WTC11 (cell line): ENCODE data around the gene ZNF484. TPM values are rescaled to one million over a fixed set of nuclear protein-coding genes. Genes with fewer than 3 reads are reported as not detected.
"Not testable (repeated sequence)": the region's sequence is repeated elsewhere in the genome, so short reads cannot be mapped to it uniquely, and the experiment has no call there.

Source experiments
- ATAC-seq: fragments of 200-7000 bp; cut with Tn5 transposase; 2 replicates; pipeline ENCODE4 v1.10.0; 2021; ENCODE audit warnings: mild to moderate bottlenecking, moderate library complexity
- CTCF ChIA-PET: fragments of 300-600 bp; sonication (Branson Sonifier 250); formaldehyde crosslinking; loops from one replicate; lab custom pipeline; 2021; ENCODE audit warnings: antibody characterized with exemption; lab: Charles Lee
- POLR2A ChIA-PET: fragments of 350-600 bp; sonication (Branson Sonifier 250); formaldehyde crosslinking; loops from one replicate; lab custom pipeline; 2021; ENCODE audit warnings: antibody characterized with exemption; lab: Charles Lee
- DNase-seq: peaks from one replicate; pipeline ENCODE4 v3.0.0; 2021; ENCODE audit warnings: low spot score
- H3K27ac Mint-ChIP-seq: 2 replicates; pipeline ENCODE4 v1.8.0; 2021; ENCODE audit warnings: mixed read lengths
- H3K27me3 Mint-ChIP-seq: 2 replicates; pipeline ENCODE4 v1.8.0; 2021; ENCODE audit warnings: low read depth, mild to moderate bottlenecking, moderate library complexity, mixed read lengths
- H3K36me3 Mint-ChIP-seq: 2 replicates; pipeline ENCODE4 v1.8.0; 2021; ENCODE audit warnings: mixed read lengths
- H3K4me1 Mint-ChIP-seq: 2 replicates; pipeline ENCODE4 v1.8.0; 2022; ENCODE audit warnings: mixed read lengths
- H3K4me3 Mint-ChIP-seq: 2 replicates; pipeline ENCODE4 v1.8.0; 2021; ENCODE audit warnings: mild to moderate bottlenecking, moderate library complexity, mixed read lengths
- H3K9me3 Mint-ChIP-seq: 2 replicates; pipeline ENCODE4 v1.8.0; 2021; ENCODE audit warnings: mixed read lengths
- FOXP1 ChIP-seq: sonication (generic); formaldehyde crosslinking; IDR thresholded peaks from 2 replicates; pipeline ENCODE4 v1.8.0; 2022; ENCODE audit warnings: missing genetic modification reagents, mild to moderate bottlenecking, moderate library complexity, borderline replicate concordance
- GABPB1 ChIP-seq: sonication (generic); formaldehyde crosslinking; IDR thresholded peaks from 2 replicates; pipeline ENCODE4 v1.8.1; 2023; ENCODE audit warnings: mild to moderate bottlenecking, missing genetic modification reagents
- JUN ChIP-seq: sonication (generic); formaldehyde crosslinking; IDR thresholded peaks from 2 replicates; pipeline ENCODE4 v1.8.0; 2023; ENCODE audit warnings: mild to moderate bottlenecking, missing genetic modification reagents
- NFATC4 ChIP-seq: fragments of 250-450 bp; sonication (Bioruptor Pico); IDR thresholded peaks from 2 replicates; pipeline ENCODE4 v1.9.0; 2021; ENCODE audit warnings: mild to moderate bottlenecking
- OVOL2 ChIP-seq: fragments of 250-450 bp; sonication (Bioruptor Pico); IDR thresholded peaks from 2 replicates; pipeline ENCODE4 v1.9.0; 2021; ENCODE audit warnings: mild to moderate bottlenecking, borderline replicate concordance
- SMAD3 ChIP-seq: sonication (generic); formaldehyde crosslinking; IDR thresholded peaks from 2 replicates; pipeline ENCODE4 v1.8.0; 2022; ENCODE audit warnings: missing genetic modification reagents, mild to moderate bottlenecking, borderline replicate concordance
- ZNF396 ChIP-seq: fragments of 250-450 bp; sonication (Bioruptor Pico); IDR thresholded peaks from 2 replicates; pipeline ENCODE4 v1.8.0; 2021; ENCODE audit warnings: mild to moderate bottlenecking, moderate library complexity, borderline replicate concordance
- total RNA-seq: library from RNA; stranded (reverse); gene quantifications from 3 replicates; pipeline ENCODE4 v1.2.3, GENCODE V29; 2021
- TF ChIP-seq, protein P1 (sequence below): fragments of 250-450 bp; sonication (Bioruptor Pico); IDR thresholded peaks from 2 replicates; pipeline ENCODE4 v1.9.0; 2021; ENCODE audit warnings: mild to moderate bottlenecking
- TF ChIP-seq, protein P2 (sequence below): sonication (generic); formaldehyde crosslinking; IDR thresholded peaks from 2 replicates; pipeline ENCODE4 v1.8.1; 2022; ENCODE audit warnings: low read depth, missing genetic modification reagents, borderline replicate concordance
- TF ChIP-seq, protein P3 (sequence below): fragments of 200-600 bp; IDR thresholded peaks from 2 replicates; pipeline ENCODE4 v1.8.0; 2022; ENCODE audit warnings: antibody characterized with exemption

The ZNF484 gene
- total RNA-seq, 1 experiment from 2014 or later = 14.1 TPM

GRCh38 chr9:92846662-92847145, 31.1 kb downstream of the ZNF484 start:
- no peak overlapping the region for H3K4me3 Mint-ChIP-seq
- TF ChIP-seq, protein P1, sequence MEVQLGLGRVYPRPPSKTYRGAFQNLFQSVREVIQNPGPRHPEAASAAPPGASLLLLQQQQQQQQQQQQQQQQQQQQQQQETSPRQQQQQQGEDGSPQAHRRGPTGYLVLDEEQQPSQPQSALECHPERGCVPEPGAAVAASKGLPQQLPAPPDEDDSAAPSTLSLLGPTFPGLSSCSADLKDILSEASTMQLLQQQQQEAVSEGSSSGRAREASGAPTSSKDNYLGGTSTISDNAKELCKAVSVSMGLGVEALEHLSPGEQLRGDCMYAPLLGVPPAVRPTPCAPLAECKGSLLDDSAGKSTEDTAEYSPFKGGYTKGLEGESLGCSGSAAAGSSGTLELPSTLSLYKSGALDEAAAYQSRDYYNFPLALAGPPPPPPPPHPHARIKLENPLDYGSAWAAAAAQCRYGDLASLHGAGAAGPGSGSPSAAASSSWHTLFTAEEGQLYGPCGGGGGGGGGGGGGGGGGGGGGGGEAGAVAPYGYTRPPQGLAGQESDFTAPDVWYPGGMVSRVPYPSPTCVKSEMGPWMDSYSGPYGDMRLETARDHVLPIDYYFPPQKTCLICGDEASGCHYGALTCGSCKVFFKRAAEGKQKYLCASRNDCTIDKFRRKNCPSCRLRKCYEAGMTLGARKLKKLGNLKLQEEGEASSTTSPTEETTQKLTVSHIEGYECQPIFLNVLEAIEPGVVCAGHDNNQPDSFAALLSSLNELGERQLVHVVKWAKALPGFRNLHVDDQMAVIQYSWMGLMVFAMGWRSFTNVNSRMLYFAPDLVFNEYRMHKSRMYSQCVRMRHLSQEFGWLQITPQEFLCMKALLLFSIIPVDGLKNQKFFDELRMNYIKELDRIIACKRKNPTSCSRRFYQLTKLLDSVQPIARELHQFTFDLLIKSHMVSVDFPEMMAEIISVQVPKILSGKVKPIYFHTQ = no peak
- TF ChIP-seq OVOL2 = no peak
- TF ChIP-seq JUN = no peak
- TF ChIP-seq, protein P2, sequence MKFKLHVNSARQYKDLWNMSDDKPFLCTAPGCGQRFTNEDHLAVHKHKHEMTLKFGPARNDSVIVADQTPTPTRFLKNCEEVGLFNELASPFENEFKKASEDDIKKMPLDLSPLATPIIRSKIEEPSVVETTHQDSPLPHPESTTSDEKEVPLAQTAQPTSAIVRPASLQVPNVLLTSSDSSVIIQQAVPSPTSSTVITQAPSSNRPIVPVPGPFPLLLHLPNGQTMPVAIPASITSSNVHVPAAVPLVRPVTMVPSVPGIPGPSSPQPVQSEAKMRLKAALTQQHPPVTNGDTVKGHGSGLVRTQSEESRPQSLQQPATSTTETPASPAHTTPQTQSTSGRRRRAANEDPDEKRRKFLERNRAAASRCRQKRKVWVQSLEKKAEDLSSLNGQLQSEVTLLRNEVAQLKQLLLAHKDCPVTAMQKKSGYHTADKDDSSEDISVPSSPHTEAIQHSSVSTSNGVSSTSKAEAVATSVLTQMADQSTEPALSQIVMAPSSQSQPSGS (CRISPR knock-in tag) = no peak
- no peak for TF ChIP-seq NFATC4 (CRISPR knock-in tag)
- TF ChIP-seq SMAD3 = no peak
- no peak for TF ChIP-seq ZNF396 (CRISPR knock-in tag)
- TF ChIP-seq GABPB1 (CRISPR knock-in tag) = no peak
- POLR2A ChIA-PET = no interaction called here
- CTCF ChIA-PET = no interaction called here
- H3K9me3 Mint-ChIP-seq = peaks cover 57% of the 10 kb centered on the region
- ATAC-seq (no peak), DNase-seq (no peak)
- no peaks in the 10 kb centered on the region for H3K4me1 Mint-ChIP-seq
- no peaks in the 10 kb centered on the region for H3K27me3 Mint-ChIP-seq
- H3K27ac Mint-ChIP-seq = no peak overlapping the region
- H3K36me3 Mint-ChIP-seq = peaks cover 82% of the 10 kb centered on the region

- CTCF ChIA-PET, ATAC-seq, H3K4me3 Mint-ChIP-seq, DNase-seq, H3K4me1 Mint-ChIP-seq, H3K27ac Mint-ChIP-seq, POLR2A ChIA-PET: not testable (repeated sequence)
- Mint-ChIP-seq H3K9me3 (peaks cover 54% of the 10 kb centered on the region), H3K36me3 (peaks cover 53% of the 10 kb centered on the region), H3K27me3 (peaks cover 17% of the 10 kb centered on the region)
Observed at GRCh38 chr9:92838411-92838810, 39.4 kb downstream of the ZNF484 start.

DNA sequence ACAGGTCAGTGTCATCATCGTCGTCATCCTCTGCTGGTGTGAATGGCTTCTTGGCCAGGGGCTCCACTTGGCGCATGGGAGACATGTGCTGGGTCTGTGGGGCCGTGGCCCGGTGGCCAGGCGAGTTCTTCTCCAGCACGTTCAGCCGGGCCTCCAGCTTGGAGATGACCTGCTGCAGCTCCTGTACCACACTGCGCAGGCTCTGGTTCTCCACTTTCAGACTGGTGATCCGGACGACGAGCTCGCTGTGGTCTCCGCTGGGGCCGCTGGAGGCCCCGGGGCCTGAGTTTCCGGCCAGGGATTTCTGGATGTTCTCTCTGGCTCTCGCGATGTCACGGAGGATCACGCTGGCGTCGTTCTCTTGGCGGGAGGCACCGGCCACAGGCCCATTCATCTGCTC, 40.6 kb downstream of the ZNF484 start:
- TF ChIP-seq, protein P3, sequence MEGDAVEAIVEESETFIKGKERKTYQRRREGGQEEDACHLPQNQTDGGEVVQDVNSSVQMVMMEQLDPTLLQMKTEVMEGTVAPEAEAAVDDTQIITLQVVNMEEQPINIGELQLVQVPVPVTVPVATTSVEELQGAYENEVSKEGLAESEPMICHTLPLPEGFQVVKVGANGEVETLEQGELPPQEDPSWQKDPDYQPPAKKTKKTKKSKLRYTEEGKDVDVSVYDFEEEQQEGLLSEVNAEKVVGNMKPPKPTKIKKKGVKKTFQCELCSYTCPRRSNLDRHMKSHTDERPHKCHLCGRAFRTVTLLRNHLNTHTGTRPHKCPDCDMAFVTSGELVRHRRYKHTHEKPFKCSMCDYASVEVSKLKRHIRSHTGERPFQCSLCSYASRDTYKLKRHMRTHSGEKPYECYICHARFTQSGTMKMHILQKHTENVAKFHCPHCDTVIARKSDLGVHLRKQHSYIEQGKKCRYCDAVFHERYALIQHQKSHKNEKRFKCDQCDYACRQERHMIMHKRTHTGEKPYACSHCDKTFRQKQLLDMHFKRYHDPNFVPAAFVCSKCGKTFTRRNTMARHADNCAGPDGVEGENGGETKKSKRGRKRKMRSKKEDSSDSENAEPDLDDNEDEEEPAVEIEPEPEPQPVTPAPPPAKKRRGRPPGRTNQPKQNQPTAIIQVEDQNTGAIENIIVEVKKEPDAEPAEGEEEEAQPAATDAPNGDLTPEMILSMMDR = no peak
- TF ChIP-seq, protein P1 = no peak
- no peak for TF ChIP-seq NFATC4 (CRISPR knock-in tag)
- TF ChIP-seq FOXP1 (CRISPR knock-in tag) = peak; percentile 29; the same call in 1 of the 2 replicates

More for the DNA sequence above, 40.6 kb downstream of the ZNF484 start:
- Mint-ChIP-seq H3K4me1 (no peaks in the 10 kb centered on the region), H3K27ac (no peak overlapping the region), H3K9me3 (peaks cover 57% of the 10 kb centered on the region), H3K27me3 (peaks cover 20% of the 10 kb centered on the region), H3K4me3 (no peak overlapping the region), H3K36me3 (peaks cover 55% of the 10 kb centered on the region)
- CTCF ChIA-PET = interaction anchor here (0.6 kb wide), 1 partner anchor 80 kb away, joined by 3 read pairs; no protein-coding TSS in a partner anchor
- DNase-seq = no peak
- POLR2A ChIA-PET = no interaction called here
- no peak for ATAC-seq
